Hepatocyte (in vitro differentiated cells): ENCODE data around the gene SYCN. TPM values are rescaled to one million over a fixed set of nuclear protein-coding genes. Genes with fewer than 3 reads are reported as not detected.
"Not testable (repeated sequence)": the region's sequence is repeated elsewhere in the genome, so short reads cannot be mapped to it uniquely, and the experiment has no call there.

Experiments used
- DNase-seq: peaks from one replicate; pipeline ENCODE4 v3.0.0-alpha.2; 2016; ENCODE audit warnings: low spot score
- H2AFZ ChIP-seq: fragments of 200-600 bp; sonication (generic); 2 replicates; pipeline ENCODE4 v1.6.0; 2016; ENCODE audit warnings: antibody characterized with exemption, mild to moderate bottlenecking
- H3K27ac ChIP-seq: fragments of 200-600 bp; sonication (generic); 2 replicates; pipeline ENCODE4 v1.5.1; 2016; ENCODE audit warnings: mild to moderate bottlenecking
- H3K27me3 ChIP-seq: fragments of 200-600 bp; sonication (generic); 2 replicates; pipeline ENCODE4 v1.6.1; 2016
- H3K36me3 ChIP-seq: fragments of 200-600 bp; sonication (generic); replicated peaks from 2 replicates; pipeline ENCODE4 v1.5.1; 2016; ENCODE audit warnings: low read depth; ENCODE audit not compliant: insufficient read depth
- H3K4me1 ChIP-seq: fragments of 200-600 bp; sonication (generic); 2 replicates; pipeline ENCODE4 v1.5.1; 2016; ENCODE audit warnings: mild to moderate bottlenecking, moderate library complexity; ENCODE audit not compliant: insufficient read depth
- H3K4me2 ChIP-seq: fragments of 200-600 bp; sonication (generic); 2 replicates; pipeline ENCODE4 v1.6.0; 2016
- H3K4me3 ChIP-seq: fragments of 200-600 bp; sonication (generic); 2 replicates; pipeline ENCODE4 v1.5.1; 2016; ENCODE audit warnings: mild to moderate bottlenecking
- H3K79me2 ChIP-seq: fragments of 200-600 bp; sonication (generic); 2 replicates; pipeline ENCODE4 v1.6.0; 2017; ENCODE audit warnings: mild to moderate bottlenecking
- H3K9me2 ChIP-seq: fragments of 200-600 bp; sonication (generic); replicated peaks from 2 replicates; pipeline ENCODE4 v1.6.0; 2017; ENCODE audit warnings: mild to moderate bottlenecking; ENCODE audit not compliant: insufficient read depth
- H3K9me3 ChIP-seq: fragments of 200-600 bp; sonication (generic); 2 replicates; pipeline ENCODE4 v1.5.1; 2016; ENCODE audit warnings: low read depth, mild to moderate bottlenecking
- H4K20me1 ChIP-seq: fragments of 200-600 bp; sonication (generic); 2 replicates; pipeline ENCODE4 v1.6.0; 2016; ENCODE audit warnings: mild to moderate bottlenecking; ENCODE audit not compliant: insufficient read depth, poor library complexity, severe bottlenecking
- EZH2 ChIP-seq: fragments of 200-600 bp; sonication (generic); IDR thresholded peaks from 2 replicates; pipeline ENCODE4 v1.6.1; 2016; ENCODE audit warnings: antibody characterized with exemption, mild to moderate bottlenecking, borderline replicate concordance
- EZH2phosphoT487 ChIP-seq: fragments of 200-600 bp; sonication (generic); IDR thresholded peaks from one replicate; pipeline ENCODE4 v1.6.1; 2018; ENCODE audit warnings: antibody characterized with exemption, mild to moderate bottlenecking, low read depth, moderate library complexity; ENCODE audit not compliant: unreplicated experiment, severe bottlenecking
- WGBS: methylation state at CpG from one replicate; pipeline ENCODE4 v1.1.6; 2016; ENCODE audit warnings: low lambda C conversion rate; ENCODE audit errors: missing lambda C conversion rate; 5-methylcytosine and 5-hydroxymethylcytosine counted together
- polyA plus RNA-seq: library from polyadenylated mRNA; unstranded; fragments of >200 nt; fragmentation: Nextera tagmentation; extraction: Ambion mirVana; gene quantifications from 2 replicates; pipeline ENCODE4 v1.2.1, GENCODE V29; 2016
- total RNA-seq: library from RNA; depleted of rRNA; stranded (reverse); fragments of >200 nt; gene quantifications from 2 replicates; pipeline ENCODE4 v1.2.3, GENCODE V29; 2014
- TF ChIP-seq, protein P1 (sequence below): fragments of 200-600 bp; sonication (generic); IDR thresholded peaks from 2 replicates; pipeline ENCODE4 v1.5.1; 2016; ENCODE audit warnings: antibody characterized with exemption, mild to moderate bottlenecking; ENCODE audit not compliant: poor library complexity

The SYCN gene
- total and polyA plus RNA-seq, 2 experiments from 2014 or later: 0.37 to 2.5 TPM

DNA sequence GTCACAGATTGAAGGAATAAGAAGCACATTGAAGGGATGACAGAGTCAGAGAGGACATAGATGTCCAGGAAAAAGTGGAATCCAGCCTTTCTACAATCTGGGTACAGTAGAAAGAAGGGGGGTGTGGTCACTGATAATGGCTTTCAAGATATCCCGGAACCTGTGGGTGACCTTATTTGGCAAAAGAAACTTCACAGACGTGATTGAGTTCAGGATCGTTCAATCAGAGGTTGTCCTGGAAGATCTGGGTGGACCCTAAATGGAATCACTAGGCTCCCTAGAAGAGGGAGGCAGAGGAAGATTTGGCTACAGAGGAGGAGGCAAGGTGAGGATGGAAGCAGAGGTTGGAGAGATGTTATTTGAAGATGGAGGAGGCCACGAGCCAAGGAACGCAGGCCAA is 13.0 kb upstream of the SYCN start:
- no peaks in the 10 kb centered on the region for H3K4me1 ChIP-seq
- WGBS: 89% methylated on average over 5 of the region's 5 CpGs
- H4K20me1 ChIP-seq: no peaks in the 10 kb centered on the region
- H3K79me2 ChIP-seq: no peaks in the 10 kb centered on the region
- no peaks in the 10 kb centered on the region for H3K36me3 ChIP-seq
- no peak overlapping the region for H3K4me2 ChIP-seq
- no peak overlapping the region for H2AFZ ChIP-seq
- no peak overlapping the region for H3K4me3 ChIP-seq
- no peak for DNase-seq
- no peaks in the 10 kb centered on the region for H3K9me3 ChIP-seq
- H3K27ac ChIP-seq: no peak overlapping the region
- no peak for TF ChIP-seq EZH2phosphoT487
- TF ChIP-seq, protein P1, sequence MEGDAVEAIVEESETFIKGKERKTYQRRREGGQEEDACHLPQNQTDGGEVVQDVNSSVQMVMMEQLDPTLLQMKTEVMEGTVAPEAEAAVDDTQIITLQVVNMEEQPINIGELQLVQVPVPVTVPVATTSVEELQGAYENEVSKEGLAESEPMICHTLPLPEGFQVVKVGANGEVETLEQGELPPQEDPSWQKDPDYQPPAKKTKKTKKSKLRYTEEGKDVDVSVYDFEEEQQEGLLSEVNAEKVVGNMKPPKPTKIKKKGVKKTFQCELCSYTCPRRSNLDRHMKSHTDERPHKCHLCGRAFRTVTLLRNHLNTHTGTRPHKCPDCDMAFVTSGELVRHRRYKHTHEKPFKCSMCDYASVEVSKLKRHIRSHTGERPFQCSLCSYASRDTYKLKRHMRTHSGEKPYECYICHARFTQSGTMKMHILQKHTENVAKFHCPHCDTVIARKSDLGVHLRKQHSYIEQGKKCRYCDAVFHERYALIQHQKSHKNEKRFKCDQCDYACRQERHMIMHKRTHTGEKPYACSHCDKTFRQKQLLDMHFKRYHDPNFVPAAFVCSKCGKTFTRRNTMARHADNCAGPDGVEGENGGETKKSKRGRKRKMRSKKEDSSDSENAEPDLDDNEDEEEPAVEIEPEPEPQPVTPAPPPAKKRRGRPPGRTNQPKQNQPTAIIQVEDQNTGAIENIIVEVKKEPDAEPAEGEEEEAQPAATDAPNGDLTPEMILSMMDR: no peak
- H3K9me2 ChIP-seq: no peaks in the 10 kb centered on the region
- H3K27me3 ChIP-seq: no peaks in the 10 kb centered on the region

DNA sequence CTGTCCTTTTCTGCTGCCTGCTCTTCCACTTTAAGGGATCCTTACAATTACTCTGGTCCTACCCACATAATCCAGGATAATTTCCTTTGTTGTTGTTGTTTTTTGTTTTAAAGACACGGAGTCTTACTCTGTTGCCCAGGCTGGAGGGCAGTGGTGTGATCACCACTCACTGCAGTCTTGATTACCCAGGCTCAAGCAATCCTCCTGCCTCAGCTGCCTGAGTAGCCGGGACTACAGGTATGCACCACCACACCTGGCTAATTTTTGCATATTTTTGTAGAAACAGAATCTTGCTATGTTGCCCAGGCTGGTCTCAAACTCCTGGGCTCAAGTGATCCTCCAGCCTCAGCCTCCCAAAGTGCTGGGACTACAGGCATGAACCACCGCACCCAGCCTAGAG is 11.3 kb upstream of the SYCN start:
- H3K4me1 ChIP-seq, H2AFZ ChIP-seq, H3K27ac ChIP-seq, DNase-seq, H3K79me2 ChIP-seq, H3K9me2 ChIP-seq, H3K4me3 ChIP-seq, H3K9me3 ChIP-seq, H4K20me1 ChIP-seq, H3K27me3 ChIP-seq, H3K4me2 ChIP-seq, H3K36me3 ChIP-seq: not testable (repeated sequence)
- 95% methylated on average over 3 of the region's 3 CpGs for WGBS

DNA sequence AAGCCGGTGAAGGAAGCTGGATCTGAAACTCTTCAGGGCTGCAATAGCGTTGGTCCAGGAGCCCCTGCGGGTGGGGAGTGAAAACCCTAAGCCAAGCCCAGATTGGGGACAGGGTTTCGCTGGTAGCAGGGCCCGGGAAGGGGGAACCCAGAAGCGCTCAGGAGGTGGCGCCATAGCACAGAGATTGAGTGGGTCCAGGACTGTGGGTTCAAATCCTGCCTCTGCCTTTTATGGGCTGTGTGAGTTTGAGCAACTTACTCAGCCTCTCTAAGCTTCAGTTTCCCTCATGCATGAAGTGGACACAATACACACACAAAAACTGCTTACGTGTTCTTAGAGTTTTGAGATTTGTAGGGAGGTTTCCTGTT is 8.3 kb upstream of the SYCN start:
- no peak for TF ChIP-seq EZH2
- TF ChIP-seq, protein P1: peak; percentile 42
- no peaks in the 10 kb centered on the region for H3K9me2 ChIP-seq
- H3K79me2 ChIP-seq: no peaks in the 10 kb centered on the region
- no peak overlapping the region for H3K4me2 ChIP-seq
- H3K9me3 ChIP-seq: no peaks in the 10 kb centered on the region
- H3K4me3 ChIP-seq: no peak overlapping the region
- no peak for DNase-seq
- no peak overlapping the region for H3K27ac ChIP-seq
- H2AFZ ChIP-seq: no peak overlapping the region
- H3K27me3 ChIP-seq: no peaks in the 10 kb centered on the region
- WGBS: 29% methylated on average over 8 of the region's 8 CpGs
- no peaks in the 10 kb centered on the region for H4K20me1 ChIP-seq
- no peaks in the 10 kb centered on the region for H3K4me1 ChIP-seq
- no peaks in the 10 kb centered on the region for H3K36me3 ChIP-seq

DNA sequence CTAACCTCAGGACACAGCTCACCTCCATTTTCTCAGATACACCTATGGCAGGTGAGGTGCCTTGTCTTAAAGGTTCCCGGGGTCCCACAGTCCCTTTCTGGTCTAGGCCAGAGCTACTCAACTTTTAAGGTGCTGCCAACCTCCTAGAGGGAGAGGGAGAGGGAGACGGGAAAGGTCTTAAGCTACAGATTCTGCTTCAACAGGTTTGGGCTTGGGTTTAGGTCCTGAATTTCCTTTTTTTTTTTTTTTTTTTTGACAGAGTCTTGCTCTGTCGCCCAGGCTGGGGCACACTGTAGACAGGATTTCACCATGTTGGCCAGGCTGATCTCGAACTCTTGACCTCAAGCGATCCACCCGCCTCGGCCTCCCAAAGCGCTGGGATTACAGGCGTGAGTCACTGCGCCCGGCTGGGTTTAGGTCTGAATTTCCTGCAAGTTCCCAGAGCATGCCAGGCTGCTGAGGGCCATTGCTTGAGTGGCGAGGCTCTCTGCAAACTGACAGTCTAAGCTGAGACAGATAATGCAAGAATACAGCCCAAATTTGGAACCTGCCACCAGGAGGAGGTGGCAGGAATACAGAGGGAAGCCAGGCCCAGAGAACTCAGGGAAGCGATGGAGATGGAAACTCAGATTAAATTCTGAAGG is 7.8 kb upstream of the SYCN start:
- no peak overlapping the region for H3K4me2 ChIP-seq
- no peak overlapping the region for H2AFZ ChIP-seq
- TF ChIP-seq EZH2 (no peak), EZH2phosphoT487 (no peak)
- TF ChIP-seq, protein P1: no peak
- WGBS: 76% methylated on average over 12 of the region's 13 CpGs
- H3K4me1 ChIP-seq: no peaks in the 10 kb centered on the region
- H3K9me2 ChIP-seq: no peaks in the 10 kb centered on the region
- H3K79me2 ChIP-seq: no peaks in the 10 kb centered on the region
- H3K4me3 ChIP-seq: no peak overlapping the region
- no peaks in the 10 kb centered on the region for H4K20me1 ChIP-seq
- no peaks in the 10 kb centered on the region for H3K36me3 ChIP-seq
- no peak for DNase-seq
- H3K9me3 ChIP-seq: no peaks in the 10 kb centered on the region
- H3K27ac ChIP-seq: no peak overlapping the region
- no peaks in the 10 kb centered on the region for H3K27me3 ChIP-seq
